Common myeloid progenitor, CD34-positive (primary cell): ENCODE data around the gene RECQL5.

Experiments
- CTCF ChIA-PET: fragments of 350-600 bp; sonication (Branson Sonifier 250); formaldehyde crosslinking; loops from one replicate; lab custom pipeline; 2021; ENCODE audit warnings: antibody characterized with exemption; lab: Charles Lee
- POLR2A ChIA-PET: fragments of 350-600 bp; sonication (Branson Sonifier 250); formaldehyde crosslinking; loops from one replicate; lab custom pipeline; 2021; ENCODE audit warnings: antibody characterized with exemption; lab: Charles Lee
- DNase-seq, 3 donors: peaks; one replicate each; pipeline versions ENCODE4 v3.0.0 to v3.0.0-alpha.2; 2013
- H3K27ac ChIP-seq, 2 experiments: 1 replicate in 1 of 2; 2 replicates in 1 of 2; pipeline ENCODE4 v1.7.0; 2013; ENCODE audit warnings: inconsistent platforms in 2 of 2, low read length in 2 of 2, mild to moderate bottlenecking in 2 of 2, low read depth in 1 of 2, moderate library complexity in 1 of 2; ENCODE audit not compliant: severe bottlenecking in 2 of 2, insufficient read depth in 1 of 2, poor library complexity in 1 of 2
- H3K27me3 ChIP-seq, 5 experiments: replicated peaks in 2 of 5; 1 replicate in 3 of 5; 2 replicates in 2 of 5; pipeline versions ENCODE4 v1.6.1 to v1.7.0; 2013; ENCODE audit warnings: low read length in 4 of 5, mild to moderate bottlenecking in 2 of 5, moderate library complexity in 2 of 5, inconsistent platforms in 1 of 5; ENCODE audit not compliant: insufficient read depth in 5 of 5, control insufficient read depth in 4 of 5
- H3K36me3 ChIP-seq, 4 experiments: 1 replicate in 2 of 4; 2 replicates in 2 of 4; pipeline versions ENCODE4 v1.6.1 to v1.7.0; 2013; ENCODE audit warnings: low read length in 3 of 4, control low read depth in 1 of 4, mild to moderate bottlenecking in 1 of 4; ENCODE audit not compliant: control insufficient read depth in 4 of 4, insufficient read depth in 4 of 4
- H3K4me1 ChIP-seq, 4 experiments: 1 replicate in 3 of 4; 2 replicates in 1 of 4; pipeline versions ENCODE4 v1.6.1 to v1.7.1; 2013; ENCODE audit warnings: low read length in 3 of 4, mild to moderate bottlenecking in 3 of 4, control low read depth in 1 of 4, inconsistent platforms in 1 of 4, moderate library complexity in 1 of 4; ENCODE audit not compliant: control insufficient read depth in 4 of 4, insufficient read depth in 4 of 4; ENCODE audit errors: control extremely low read depth in 1 of 4
- H3K4me3 ChIP-seq, 7 experiments: 1 replicate in 4 of 7; 2 replicates in 3 of 7; pipeline versions ENCODE4 v1.5.1 to v1.7.0; 2013; ENCODE audit warnings: mild to moderate bottlenecking in 7 of 7, low read length in 6 of 7, moderate library complexity in 6 of 7, inconsistent platforms in 2 of 7, low read depth in 2 of 7, control low read depth in 1 of 7; ENCODE audit not compliant: insufficient read depth in 4 of 7, control insufficient read depth in 1 of 7; ENCODE audit errors: extremely low read depth in 1 of 7
- H3K9me3 ChIP-seq, 5 experiments: 1 replicate in 4 of 5; 2 replicates in 1 of 5; pipeline versions ENCODE4 v1.6.1 to v1.7.1; 2013; ENCODE audit warnings: low read length in 4 of 5, mild to moderate bottlenecking in 2 of 5, inconsistent platforms in 1 of 5, low read depth in 1 of 5, moderate library complexity in 1 of 5; ENCODE audit not compliant: control insufficient read depth in 4 of 5, insufficient read depth in 2 of 5; ENCODE audit errors: control extremely low read depth in 1 of 5
- WGBS: methylation state at CpG from one replicate; pipeline ENCODE4 v1.1.5; 2013; ENCODE audit not compliant: insufficient coverage; 5-methylcytosine and 5-hydroxymethylcytosine counted together

RECQL5 gene

DNA sequence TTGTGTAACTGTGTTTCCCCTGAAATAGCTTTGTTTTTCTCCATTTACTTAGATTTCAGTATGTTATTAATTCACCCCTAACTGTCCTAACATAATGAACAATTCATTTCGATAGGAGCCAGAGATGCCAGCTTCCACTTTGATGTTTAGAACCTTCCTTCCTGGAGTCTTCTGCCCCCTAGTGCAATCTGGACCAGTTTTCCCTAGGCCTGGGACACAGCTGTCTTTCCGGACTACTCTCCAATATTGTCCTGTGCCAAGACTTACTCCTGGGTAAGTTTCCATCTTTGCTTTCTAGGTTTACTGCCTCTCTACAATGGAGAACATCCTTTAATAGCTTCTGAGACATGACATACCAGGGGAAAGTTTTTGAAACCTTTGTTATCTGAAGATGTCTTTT is 12.8 kb downstream of the RECQL5 start:
- H3K4me1 ChIP-seq = peaks cover 0 to 15% (median 10%) of the 10 kb centered on the region in 4 experiments
- H3K36me3 ChIP-seq = peaks cover 0 to 52% (median 43%) of the 10 kb centered on the region in 4 experiments
- H3K4me3 ChIP-seq = no peak overlapping the region
- H3K27ac ChIP-seq = peak overlapping the region in 1 of 2 experiments; percentile 4
- ChIA-PET POLR2A (interaction anchor here (0.6 to 1.5 kb wide), 5 partner anchors 13 to 453 kb away, joined by 3 to 5 read pairs (median 4); partner anchors contain the start of genes RECQL5, SAP30BP and SMIM5), CTCF (interaction anchor here (1.0 to 22.9 kb wide), 13 partner anchors 8 to 100 kb away, joined by 3 to 834 read pairs (median 5); partner anchors contain the start of genes RECQL5 and SMIM5)
- no peak for DNase-seq
- 71% methylated on average over 2 of the region's 2 CpGs for WGBS
- H3K27me3 ChIP-seq = no peaks in the 10 kb centered on the region
- H3K9me3 ChIP-seq = no peaks in the 10 kb centered on the region

DNA sequence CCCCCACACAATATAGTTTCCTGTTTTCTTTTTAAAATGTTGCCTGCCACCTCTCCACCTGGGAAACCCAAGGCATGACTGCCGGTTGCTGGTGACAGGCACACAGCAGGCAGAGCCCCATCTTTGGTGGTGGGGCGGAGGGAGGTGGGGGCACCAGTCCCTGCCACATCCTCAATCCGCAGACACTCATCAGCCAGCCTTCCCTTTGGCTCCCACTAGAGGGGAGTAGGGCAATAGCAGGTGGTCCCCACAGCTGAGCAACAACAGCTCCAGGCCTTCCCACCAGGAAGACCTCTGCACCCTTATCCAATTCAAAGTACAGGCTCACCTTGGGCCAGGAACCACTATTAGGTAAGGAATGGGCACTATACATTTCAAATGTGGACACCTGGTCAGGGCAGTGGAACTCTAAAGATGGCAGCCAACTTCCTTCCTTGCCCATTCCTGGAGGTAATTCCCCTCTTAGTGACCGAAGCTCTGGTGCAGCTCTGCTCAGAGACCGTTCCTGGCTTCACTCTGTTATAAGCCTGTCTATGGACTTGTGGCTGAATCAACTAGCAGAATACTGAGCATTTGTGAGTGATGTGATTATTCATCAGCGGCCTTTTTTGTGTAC is 13.9 kb downstream of the RECQL5 start:
- Histone ChIP-seq H3K9me3 (no peaks in the 10 kb centered on the region), H3K4me1 (peaks cover 0 to 15% (median 10%) of the 10 kb centered on the region in 4 experiments), H3K4me3 (peak overlapping the region in 2 of 7 experiments; percentile 11 to 24), H3K27ac (peak overlapping the region in 1 of 2 experiments; percentile 43), H3K36me3 (peaks cover 0 to 54% (median 41%) of the 10 kb centered on the region in 4 experiments), H3K27me3 (no peaks in the 10 kb centered on the region)
- CTCF ChIA-PET = interaction anchor here (1.0 to 22.9 kb wide), 12 partner anchors 9 to 100 kb away, joined by 3 to 834 read pairs (median 6); partner anchors contain the start of genes RECQL5 and SMIM5
- DNase-seq = peak; percentile 71 to 83 (median 83)
- POLR2A ChIA-PET = interaction anchor here (0.6 to 1.5 kb wide), 6 partner anchors 14 to 127 kb away, joined by 3 to 7 read pairs (median 4); partner anchors contain the start of genes RECQL5, SAP30BP and SMIM5
- WGBS = 32% methylated on average over 3 of the region's 6 CpGs

DNA sequence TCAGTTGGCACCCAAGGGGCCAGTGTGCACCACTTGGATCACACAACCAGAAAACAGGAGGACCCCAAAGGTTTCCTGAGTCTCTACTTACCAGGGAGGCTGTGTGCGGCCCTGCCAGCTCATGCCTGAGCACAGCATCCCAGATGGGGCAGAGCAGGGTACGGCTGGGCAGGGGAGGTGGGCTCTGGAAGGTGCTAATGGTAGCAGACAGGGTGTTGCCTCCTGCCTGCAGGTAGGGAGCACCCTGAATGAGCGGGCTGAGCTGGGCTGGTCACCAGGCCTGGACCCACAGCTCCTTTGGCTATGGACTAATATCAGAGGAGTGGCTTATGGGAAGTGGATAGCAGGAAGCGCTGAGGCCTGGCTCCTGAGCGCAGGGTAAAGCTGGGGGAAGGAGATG is 14.6 kb downstream of the RECQL5 start:
- POLR2A ChIA-PET = interaction anchor here (0.6 to 1.1 kb wide), 4 partner anchors 16 to 128 kb away, joined by 3 to 7 read pairs (median 4); partner anchors contain the start of gene SMIM5
- WGBS = 91% methylated on average over 3 of the region's 5 CpGs
- CTCF ChIA-PET = interaction anchor here (1.0 to 22.9 kb wide), 11 partner anchors 9 to 101 kb away, joined by 3 to 834 read pairs (median 5); partner anchors contain the start of genes RECQL5 and SMIM5

DNA sequence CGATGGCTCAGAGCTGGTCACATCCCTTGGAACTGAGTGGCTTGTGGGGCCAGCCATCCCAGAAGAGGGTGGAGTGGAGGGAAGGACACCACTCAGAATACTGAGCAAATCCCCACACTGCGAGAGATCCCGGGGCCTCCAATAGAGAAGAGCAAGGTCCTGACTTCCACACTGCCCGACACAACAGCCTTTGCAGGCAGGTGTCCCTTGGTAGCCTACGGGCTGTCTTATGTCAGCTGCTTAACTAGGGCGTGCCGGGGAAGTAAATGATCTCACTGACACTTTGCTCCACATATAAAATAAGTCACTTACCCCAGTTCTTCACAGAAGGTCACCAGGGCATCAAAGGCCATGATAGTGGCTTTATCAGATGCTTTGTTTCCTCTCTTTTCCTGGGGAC is 16.1 kb downstream of the RECQL5 start:
- Histone ChIP-seq H3K27ac (no peak overlapping the region), H3K27me3 (no peaks in the 10 kb centered on the region), H3K4me1 (peaks cover 0 to 28% (median 22%) of the 10 kb centered on the region in 4 experiments), H3K36me3 (peaks cover 0 to 46% (median 35%) of the 10 kb centered on the region in 4 experiments), H3K9me3 (no peaks in the 10 kb centered on the region), H3K4me3 (no peak overlapping the region)
- POLR2A ChIA-PET = no interaction called here
- CTCF ChIA-PET = interaction anchor here (0.8 to 22.9 kb wide), 6 partner anchors 17 to 103 kb away, joined by 3 to 834 read pairs (median 6); partner anchors contain the start of gene SMIM5
- 97% methylated on average over 7 of the region's 7 CpGs for WGBS
- DNase-seq = no peak

More for the DNA sequence above, 14.6 kb downstream of the RECQL5 start:
- DNase-seq = no peak
- Histone ChIP-seq H3K27ac (peak overlapping the region in 1 of 2 experiments; percentile 43), H3K27me3 (no peaks in the 10 kb centered on the region), H3K4me1 (peaks cover 0 to 15% (median 10%) of the 10 kb centered on the region in 4 experiments), H3K9me3 (no peaks in the 10 kb centered on the region), H3K36me3 (peaks cover 0 to 51% (median 40%) of the 10 kb centered on the region in 4 experiments), H3K4me3 (no peak overlapping the region)

DNA sequence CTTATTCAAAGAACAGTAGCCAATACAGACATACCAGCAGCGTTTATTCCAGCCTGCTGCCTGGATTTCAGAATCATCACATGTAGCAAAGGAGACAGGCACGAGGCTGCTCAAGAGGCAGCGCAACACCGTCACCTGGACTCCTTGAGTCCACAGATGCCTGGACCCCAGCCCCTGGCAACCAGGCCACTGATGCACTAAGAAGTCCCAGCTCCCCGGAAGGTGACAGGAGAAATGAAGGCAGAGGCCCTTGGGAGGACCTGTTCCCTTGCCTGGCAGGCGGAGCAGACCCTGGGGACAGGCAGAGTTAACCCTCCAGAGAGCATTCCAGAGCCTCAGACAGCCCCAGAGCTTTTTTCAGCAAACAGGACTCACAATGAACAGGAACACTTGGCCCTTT is 17.3 kb downstream of the RECQL5 start:
- Histone ChIP-seq H3K4me3 (no peak overlapping the region), H3K27me3 (no peaks in the 10 kb centered on the region), H3K4me1 (peaks cover 7 to 40% (median 30%) of the 10 kb centered on the region in 4 experiments), H3K27ac (no peak overlapping the region), H3K9me3 (no peaks in the 10 kb centered on the region), H3K36me3 (peaks cover 0 to 43% (median 30%) of the 10 kb centered on the region in 4 experiments)
- WGBS = 96% methylated on average over 6 of the region's 6 CpGs
- DNase-seq = no peak
- POLR2A ChIA-PET = no interaction called here
- CTCF ChIA-PET = interaction anchor here (0.6 to 22.9 kb wide), 7 partner anchors 10 to 104 kb away, joined by 3 to 834 read pairs (median 3); partner anchors contain the start of gene SMIM5

DNA sequence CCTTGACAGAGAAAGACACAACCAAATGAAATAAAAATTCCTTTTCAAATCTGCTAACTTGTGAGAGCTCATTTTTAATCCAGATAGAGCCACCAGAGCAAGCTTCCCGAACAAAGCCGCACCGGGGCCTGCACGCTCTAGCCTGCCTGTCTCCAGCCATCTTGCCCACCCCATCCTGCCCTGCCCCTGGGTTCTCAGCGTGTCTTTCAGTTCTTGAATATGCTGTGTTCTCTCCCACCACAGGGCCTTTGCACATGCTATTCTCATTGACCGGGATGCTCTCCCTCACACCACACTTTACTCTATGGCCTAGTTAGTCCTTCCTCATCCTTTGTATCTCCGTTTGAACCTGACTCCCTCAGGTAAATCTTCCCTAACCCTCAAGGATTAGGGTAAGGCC is 19.0 kb downstream of the RECQL5 start:
- WGBS = 98% methylated on average over 6 of the region's 7 CpGs
- POLR2A ChIA-PET = no interaction called here
- Histone ChIP-seq H3K4me3 (no peak overlapping the region), H3K27ac (peak overlapping the region; percentile 95 to 96), H3K4me1 (peaks cover 7 to 38% (median 27%) of the 10 kb centered on the region in 4 experiments), H3K9me3 (no peaks in the 10 kb centered on the region), H3K27me3 (no peaks in the 10 kb centered on the region), H3K36me3 (peaks cover 0 to 42% (median 27%) of the 10 kb centered on the region in 4 experiments)
- no peak for DNase-seq
- CTCF ChIA-PET = interaction anchor here (0.7 to 29.3 kb wide), 3 partner anchors 4 to 100 kb away, joined by 3 to 834 read pairs (median 834); partner anchors contain the start of gene SMIM5
